H1 (cell line): ENCODE measurements around the gene DAZAP2. TPM values are rescaled to one million over a fixed set of nuclear protein-coding genes. Genes with fewer than 3 reads are reported as not detected.

Experiments
- CTCF ChIA-PET: fragments of 300-600 bp; sonication (Branson Sonifier 250); formaldehyde crosslinking; loops from one replicate; lab custom pipeline; 2021; ENCODE audit not compliant: partially characterized antibody; lab: Charles Lee
- POLR2A ChIA-PET: fragments of 300-600 bp; sonication (Branson Sonifier 250); formaldehyde crosslinking; loops from one replicate; lab custom pipeline; 2021; ENCODE audit warnings: inconsistent platforms; ENCODE audit not compliant: partially characterized antibody; lab: Charles Lee
- DNase-seq, 2 experiments: peaks; one replicate each; pipeline versions ENCODE4 v3.0.0 to v3.0.0-alpha.2; 2010 to 2022; ENCODE audit warnings: low spot score in 2 of 2, low read depth in 1 of 2, mixed read lengths in 1 of 2
- FAIRE-seq: peaks from 2 replicates; lab custom pipeline; 2011; peaks lifted over from hg19 to GRCh38; lab: Jason Lieb, UNC
- H2AFZ ChIP-seq: 2 replicates; pipeline ENCODE4 v1.8.1; 2012; ENCODE audit warnings: low read length, inconsistent platforms
- H2AK5ac ChIP-seq: 2 replicates; pipeline ENCODE4 v1.6.1; 2013; ENCODE audit warnings: low read depth, low read length
- H2BK120ac ChIP-seq: replicated peaks from 2 replicates; pipeline ENCODE3; 2013; ENCODE audit warnings: low read depth, low read length, inconsistent platforms
- H2BK12ac ChIP-seq: 2 replicates; pipeline ENCODE4 v1.6.1; 2013; ENCODE audit warnings: low read depth, low read length
- H2BK15ac ChIP-seq: 2 replicates; pipeline ENCODE4 v1.6.1; 2013; ENCODE audit warnings: low read length
- H2BK20ac ChIP-seq: 2 replicates; pipeline ENCODE4 v1.6.1; 2013; ENCODE audit warnings: low read length
- H2BK5ac ChIP-seq: 2 replicates; pipeline ENCODE4 v1.6.1; 2013; ENCODE audit warnings: low read depth, low read length
- H3K14ac ChIP-seq: 2 replicates; pipeline ENCODE4 v1.6.1; 2013; ENCODE audit warnings: inconsistent platforms; ENCODE audit not compliant: insufficient read length
- H3K18ac ChIP-seq: 2 replicates; pipeline ENCODE4 v1.6.1; 2013; ENCODE audit warnings: low read length; ENCODE audit errors: extremely low read depth
- H3K23ac ChIP-seq: 2 replicates; pipeline ENCODE4 v1.6.1; 2013; ENCODE audit warnings: inconsistent platforms; ENCODE audit not compliant: insufficient read length
- H3K23me2 ChIP-seq: 2 replicates; pipeline ENCODE4 v1.6.1; 2013; ENCODE audit warnings: low read depth, low read length
- H3K27ac ChIP-seq: 2 replicates; pipeline ENCODE4 v1.6.1; 2011; ENCODE audit warnings: low read depth, low read length, inconsistent platforms
- H3K27me3 ChIP-seq, 4 experiments: replicated peaks in 1 of 4; 1 replicate in 1 of 4; 2 replicates in 3 of 4; pipeline versions ENCODE4 v1.6.1 to v1.8.1; 2011 to 2013; ENCODE audit warnings: low read length in 3 of 4, mild to moderate bottlenecking in 3 of 4, inconsistent platforms in 2 of 4, mixed read lengths in 2 of 4, moderate library complexity in 1 of 4; ENCODE audit not compliant: control insufficient read depth in 3 of 4, insufficient read depth in 3 of 4; ENCODE audit errors: extremely low read depth in 1 of 4
- H3K36me3 ChIP-seq, 4 experiments: 2 replicates each; pipeline versions ENCODE4 v1.6.1 to v1.8.1; 2011 to 2013; ENCODE audit warnings: mild to moderate bottlenecking in 4 of 4, low read length in 3 of 4, moderate library complexity in 2 of 4, control low read depth in 1 of 4, inconsistent platforms in 1 of 4; ENCODE audit not compliant: insufficient read depth in 4 of 4, control insufficient read depth in 2 of 4
- H3K4ac ChIP-seq: replicated peaks from 2 replicates; pipeline ENCODE3; 2013; ENCODE audit warnings: low read length, low read depth, mixed read lengths, inconsistent platforms; ENCODE audit not compliant: insufficient read length
- H3K4me1 ChIP-seq, 4 experiments: replicated peaks in 1 of 4; 1 replicate in 1 of 4; 2 replicates in 3 of 4; pipeline versions ENCODE4 v1.6.1 to v1.8.1; 2011 to 2013; ENCODE audit warnings: low read length in 3 of 4, inconsistent platforms in 2 of 4, mixed read lengths in 1 of 4; ENCODE audit not compliant: insufficient read depth in 4 of 4, control insufficient read depth in 3 of 4
- H3K4me2 ChIP-seq, 2 experiments: 2 replicates each; pipeline versions ENCODE4 v1.6.1 to v1.8.1; 2011 to 2013; ENCODE audit warnings: low read depth in 2 of 2, low read length in 2 of 2, control low read depth in 1 of 2, inconsistent platforms in 1 of 2, mild to moderate bottlenecking in 1 of 2; ENCODE audit not compliant: insufficient read depth in 1 of 2
- H3K4me3 ChIP-seq, 4 experiments: fragments of 200-600, 300-600 bp in 1 of 4; sonication (generic), shearing (Covaris generic), sonication (Bioruptor Twin) in 1 of 4; 2 replicates each; pipeline versions ENCODE4 v1.5.1 to v1.8.1; 2011 to 2016; ENCODE audit warnings: low read length in 4 of 4, low read depth in 3 of 4, control low read depth in 2 of 4, inconsistent platforms in 2 of 4, mild to moderate bottlenecking in 2 of 4, mixed read lengths in 1 of 4, moderate library complexity in 1 of 4; ENCODE audit not compliant: insufficient read depth in 2 of 4; ENCODE audit errors: extremely low read depth in 1 of 4
- H3K56ac ChIP-seq: replicated peaks from 2 replicates; pipeline ENCODE3; 2013; ENCODE audit warnings: low read depth, mild to moderate bottlenecking, mixed read lengths, low read length, inconsistent platforms; ENCODE audit not compliant: insufficient read length
- H3K79me1 ChIP-seq: 2 replicates; pipeline ENCODE4 v1.6.1; 2013; ENCODE audit warnings: low read depth, low read length, control low read depth
- H3K79me2 ChIP-seq, 2 experiments: 2 replicates each; pipeline versions ENCODE4 v1.6.1 to v1.8.1; 2012 to 2013; ENCODE audit warnings: low read length in 2 of 2, mild to moderate bottlenecking in 2 of 2, inconsistent platforms in 1 of 2; ENCODE audit not compliant: insufficient read depth in 2 of 2, control insufficient read depth in 1 of 2
- H3K9ac ChIP-seq, 4 experiments: replicated peaks in 1 of 4; 1 replicate in 1 of 4; 2 replicates in 3 of 4; pipeline versions ENCODE4 v1.6.1 to v1.8.1; 2011 to 2013; ENCODE audit warnings: low read depth in 3 of 4, low read length in 3 of 4, control low read depth in 2 of 4, mild to moderate bottlenecking in 2 of 4, moderate library complexity in 2 of 4, inconsistent platforms in 1 of 4; ENCODE audit errors: extremely low read depth in 1 of 4
- H3K9me3 ChIP-seq, 2 experiments: 2 replicates each; pipeline versions ENCODE4 v1.6.1 to v1.8.1; 2012 to 2013; ENCODE audit warnings: mild to moderate bottlenecking in 2 of 2, moderate library complexity in 2 of 2, control low read depth in 1 of 2, inconsistent platforms in 1 of 2, low read depth in 1 of 2, low read length in 1 of 2, mixed read lengths in 1 of 2; ENCODE audit not compliant: insufficient read depth in 2 of 2
- H4K20me1 ChIP-seq, 2 experiments: replicated peaks in 1 of 2; 2 replicates each; pipeline versions ENCODE3 to v1.8.1; 2011 to 2013; ENCODE audit warnings: inconsistent platforms in 2 of 2, low read length in 2 of 2, mild to moderate bottlenecking in 1 of 2; ENCODE audit not compliant: insufficient read depth in 2 of 2, control insufficient read depth in 1 of 2
- H4K5ac ChIP-seq: 2 replicates; pipeline ENCODE4 v1.6.1; 2013; ENCODE audit warnings: low read length, low read depth, mixed read lengths, inconsistent platforms; ENCODE audit not compliant: insufficient read length
- H4K8ac ChIP-seq: 2 replicates; pipeline ENCODE4 v1.8.0; 2013; ENCODE audit warnings: mild to moderate bottlenecking, moderate library complexity, low read length, inconsistent platforms; ENCODE audit not compliant: insufficient read depth; ENCODE audit errors: extremely low read depth
- H4K91ac ChIP-seq: replicated peaks from 2 replicates; pipeline ENCODE3; 2013; ENCODE audit warnings: low read length, mixed read lengths, inconsistent platforms; ENCODE audit not compliant: insufficient read length
- CHD1 ChIP-seq: IDR thresholded peaks from 2 replicates; pipeline ENCODE4 v1.6.1; 2012; ENCODE audit warnings: low read depth, low read length, improper control_type of control experiment
- CHD2 ChIP-seq: IDR thresholded peaks from 2 replicates; pipeline ENCODE4 v1.6.1; 2012; ENCODE audit warnings: low read length, improper control_type of control experiment
- KDM1A ChIP-seq: fragments of 200-600, 300-600 bp; sonication (generic); IDR thresholded peaks from 2 replicates; pipeline ENCODE4 v1.7.1; 2016; ENCODE audit warnings: mild to moderate bottlenecking, low read length, borderline replicate concordance
- MAX ChIP-seq: IDR thresholded peaks from 2 replicates; pipeline ENCODE4 v1.6.1; 2012; ENCODE audit warnings: inconsistent platforms
- NANOG ChIP-seq: IDR thresholded peaks from 2 replicates; pipeline ENCODE4 v1.6.1; 2011; ENCODE audit warnings: low read length, low read depth, mild to moderate bottlenecking, inconsistent platforms; ENCODE audit not compliant: insufficient read depth, poor library complexity, severe bottlenecking
- WGBS, 2 experiments: shearing (Covaris generic) in 1 of 2; methylation state at CpG; one replicate each; pipeline versions ENCODE4 v1.1.6 to v1.1.7; 2013 to 2015; ENCODE audit warnings: low lambda C conversion rate in 2 of 2, mixed read lengths in 2 of 2, inconsistent platforms in 1 of 2, low coverage in 1 of 2, missing lambda C conversion rate in 1 of 2; ENCODE audit not compliant: insufficient replicate concordance in 2 of 2, insufficient coverage in 1 of 2, insufficient read length in 1 of 2; ENCODE audit errors: extremely low coverage in 1 of 2, missing lambda C conversion rate in 1 of 2; 5-methylcytosine and 5-hydroxymethylcytosine counted together
- polyA plus RNA-seq, 7 experiments: library from polyadenylated mRNA; depleted of rRNA in 3 of 7; stranded (reverse) in 5 of 7; unstranded in 2 of 7; fragments of >200 nt in 5 of 7; fragments of 200-250 nt in 2 of 7; gene quantifications; 1 replicate in 5 of 7; 2 replicates in 1 of 7; 4 replicates in 1 of 7; pipeline versions ENCODE4 v1.2.1 to v1.2.3, GENCODE V29; 2011 to 2013; ENCODE audit warnings: missing spikeins in 2 of 7, mixed read lengths in 2 of 7
- total RNA-seq: library from RNA; stranded (reverse); fragmentation: NEBNext Ultra II Directional; extraction: Animal tissue kit (Norgen Biotek cat#: 25700); gene quantifications from 2 replicates; pipeline ENCODE4 v1.2.1, GENCODE V29; 2021

The DAZAP2 gene
- total and polyA plus RNA-seq, 2 of the 8 experiments (the other 6 are each of a cell fraction or from before 2014, with no cell fraction given), result 27.1 to 77.2 TPM

GRCh38 chr12:51214895-51215294 lies 23.7 kb upstream of the DAZAP2 start:
- H3K36me3 ChIP-seq, result no peaks in the 10 kb centered on the region
- no peak overlapping the region for H3K4me3 ChIP-seq
- H3K4me1 ChIP-seq, result peaks cover 0 to 10% (median 7%) of the 10 kb centered on the region in 4 experiments; a peak in 5 of 7 replicates
- no peak overlapping the region for H4K5ac ChIP-seq
- H3K27me3 ChIP-seq, result no peaks in the 10 kb centered on the region
- 97% methylated on average over 5 of the region's 5 CpGs; no CpG with 5 or more reads in 1 of the 2 experiments for WGBS, 2 experiments
- H3K14ac ChIP-seq, result no peak overlapping the region
- no peak overlapping the region for H2BK20ac ChIP-seq
- peaks cover 10% of the 10 kb centered on the region; the same call in 1 of the 2 replicates for H3K23me2 ChIP-seq
- H3K4ac ChIP-seq, result no peak overlapping the region
- H4K91ac ChIP-seq, result no peak overlapping the region
- TF ChIP-seq CHD1 (no peak), MAX (no peak), NANOG (no peak), KDM1A (no peak), CHD2 (no peak)
- H3K79me1 ChIP-seq, result no peaks in the 10 kb centered on the region; the same call in 1 of the 2 replicates
- no peak overlapping the region for H3K18ac ChIP-seq
- no peak overlapping the region for H3K27ac ChIP-seq
- H2AFZ ChIP-seq, result no peak overlapping the region
- no peak overlapping the region for H2AK5ac ChIP-seq
- ChIA-PET CTCF (interaction anchor here (0.6 to 1.4 kb wide), 4 partner anchors 15 to 56 kb away, joined by 3 to 4 read pairs (median 4); no protein-coding TSS in a partner anchor), POLR2A (interaction anchor here (0.6 to 2.2 kb wide), 3 partner anchors 25 to 132 kb away, joined by 3 to 6 read pairs (median 3); partner anchors contain the start of gene CSRNP2)
- no peak overlapping the region for H2BK12ac ChIP-seq
- H3K9me3 ChIP-seq, result no peaks in the 10 kb centered on the region
- FAIRE-seq (no peak), DNase-seq (no peak)
- no peak overlapping the region for H3K56ac ChIP-seq
- no peaks in the 10 kb centered on the region for H4K20me1 ChIP-seq
- no peak overlapping the region for H4K8ac ChIP-seq
- no peak overlapping the region for H3K9ac ChIP-seq
- H2BK120ac ChIP-seq, result no peak overlapping the region
- peaks cover 0 to 2% of the 10 kb centered on the region in 2 experiments; a peak in 1 of 4 replicates for H3K79me2 ChIP-seq
- H2BK15ac ChIP-seq, result no peak overlapping the region
- H2BK5ac ChIP-seq, result no peak overlapping the region
- no peak overlapping the region for H3K23ac ChIP-seq
- H3K4me2 ChIP-seq, result no peak overlapping the region
